ENCODE data around the gene PMF1.

Gene PMF1

DNA sequence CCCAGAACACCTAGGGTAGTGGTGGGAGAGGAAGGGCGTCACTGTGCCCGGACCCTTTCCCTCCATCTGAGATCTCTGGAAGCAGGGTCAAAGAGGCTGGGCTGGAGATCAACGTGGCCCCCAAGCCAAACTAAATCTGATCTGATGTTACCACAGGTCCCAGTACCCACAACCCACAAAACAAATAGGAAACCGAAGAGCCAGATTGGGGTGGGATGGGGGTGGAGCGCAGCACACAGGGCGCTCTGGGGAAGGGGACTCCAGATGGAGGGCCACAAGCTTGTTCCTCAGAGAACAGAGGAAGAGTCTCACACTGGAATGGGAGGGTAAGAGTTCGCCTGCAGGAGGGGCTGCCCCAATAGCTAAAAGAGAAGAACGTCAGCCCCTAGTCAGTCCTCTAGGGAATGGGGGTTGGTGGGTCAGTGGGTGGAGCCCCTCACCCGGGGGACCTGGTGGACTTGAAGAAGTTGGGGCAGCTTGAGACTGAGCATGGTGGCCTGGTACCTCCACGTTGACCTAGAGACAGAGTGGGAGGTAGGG, 33.5 kb downstream of the PMF1 start:
- TF ChIP-seq, protein P1, sequence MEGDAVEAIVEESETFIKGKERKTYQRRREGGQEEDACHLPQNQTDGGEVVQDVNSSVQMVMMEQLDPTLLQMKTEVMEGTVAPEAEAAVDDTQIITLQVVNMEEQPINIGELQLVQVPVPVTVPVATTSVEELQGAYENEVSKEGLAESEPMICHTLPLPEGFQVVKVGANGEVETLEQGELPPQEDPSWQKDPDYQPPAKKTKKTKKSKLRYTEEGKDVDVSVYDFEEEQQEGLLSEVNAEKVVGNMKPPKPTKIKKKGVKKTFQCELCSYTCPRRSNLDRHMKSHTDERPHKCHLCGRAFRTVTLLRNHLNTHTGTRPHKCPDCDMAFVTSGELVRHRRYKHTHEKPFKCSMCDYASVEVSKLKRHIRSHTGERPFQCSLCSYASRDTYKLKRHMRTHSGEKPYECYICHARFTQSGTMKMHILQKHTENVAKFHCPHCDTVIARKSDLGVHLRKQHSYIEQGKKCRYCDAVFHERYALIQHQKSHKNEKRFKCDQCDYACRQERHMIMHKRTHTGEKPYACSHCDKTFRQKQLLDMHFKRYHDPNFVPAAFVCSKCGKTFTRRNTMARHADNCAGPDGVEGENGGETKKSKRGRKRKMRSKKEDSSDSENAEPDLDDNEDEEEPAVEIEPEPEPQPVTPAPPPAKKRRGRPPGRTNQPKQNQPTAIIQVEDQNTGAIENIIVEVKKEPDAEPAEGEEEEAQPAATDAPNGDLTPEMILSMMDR (IDR thresholded peaks at IDR 0.05; ENCODE audit: low read length, missing control alignments), result no peak
- no peak overlapping the region for H3K4me3 ChIP-seq (replicated peaks; ENCODE audit: low read depth, low read length)
- DNase-seq (ENCODE audit: low read depth), result no peak

DNA sequence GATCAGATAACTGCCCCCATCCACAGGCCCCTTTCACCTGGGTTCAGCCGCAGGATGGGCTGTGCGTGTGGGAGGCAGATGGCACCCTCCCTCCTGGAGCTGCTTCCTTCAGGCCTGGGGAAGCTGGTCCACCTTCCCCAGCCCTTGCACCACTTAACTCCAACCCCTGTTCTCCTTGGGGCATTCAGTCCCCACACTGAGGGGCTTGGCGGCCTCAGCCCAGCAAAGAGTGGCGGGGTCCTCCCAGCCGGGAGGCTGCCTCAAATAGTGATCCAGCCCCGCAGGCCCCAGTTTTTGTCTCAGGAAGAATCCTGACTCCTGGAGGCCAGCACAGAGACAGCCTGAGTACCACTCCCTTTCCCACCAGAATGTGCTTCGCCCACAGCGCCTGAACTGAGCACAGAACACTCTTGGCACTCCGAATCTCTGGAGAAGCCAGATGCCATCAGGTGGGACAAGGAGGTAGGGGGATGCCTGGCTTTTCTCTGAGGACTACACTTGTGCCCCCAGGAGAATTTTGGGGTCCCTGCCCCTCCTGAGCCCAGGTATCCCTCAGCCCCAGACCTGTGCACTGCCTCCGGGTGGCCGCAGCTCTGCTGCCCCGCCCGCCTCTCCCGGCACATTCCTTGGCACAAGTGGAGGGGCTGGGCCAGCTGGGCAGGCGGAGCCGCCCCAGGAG, 34.1 kb downstream of the PMF1 start:
- DNase-seq (ENCODE audit: low read depth), result no peak
- TF ChIP-seq, protein P1 (IDR thresholded peaks at IDR 0.05; ENCODE audit: low read length, missing control alignments), result no peak
- H3K4me3 ChIP-seq (replicated peaks; ENCODE audit: low read depth, low read length), result no peak overlapping the region

DNA sequence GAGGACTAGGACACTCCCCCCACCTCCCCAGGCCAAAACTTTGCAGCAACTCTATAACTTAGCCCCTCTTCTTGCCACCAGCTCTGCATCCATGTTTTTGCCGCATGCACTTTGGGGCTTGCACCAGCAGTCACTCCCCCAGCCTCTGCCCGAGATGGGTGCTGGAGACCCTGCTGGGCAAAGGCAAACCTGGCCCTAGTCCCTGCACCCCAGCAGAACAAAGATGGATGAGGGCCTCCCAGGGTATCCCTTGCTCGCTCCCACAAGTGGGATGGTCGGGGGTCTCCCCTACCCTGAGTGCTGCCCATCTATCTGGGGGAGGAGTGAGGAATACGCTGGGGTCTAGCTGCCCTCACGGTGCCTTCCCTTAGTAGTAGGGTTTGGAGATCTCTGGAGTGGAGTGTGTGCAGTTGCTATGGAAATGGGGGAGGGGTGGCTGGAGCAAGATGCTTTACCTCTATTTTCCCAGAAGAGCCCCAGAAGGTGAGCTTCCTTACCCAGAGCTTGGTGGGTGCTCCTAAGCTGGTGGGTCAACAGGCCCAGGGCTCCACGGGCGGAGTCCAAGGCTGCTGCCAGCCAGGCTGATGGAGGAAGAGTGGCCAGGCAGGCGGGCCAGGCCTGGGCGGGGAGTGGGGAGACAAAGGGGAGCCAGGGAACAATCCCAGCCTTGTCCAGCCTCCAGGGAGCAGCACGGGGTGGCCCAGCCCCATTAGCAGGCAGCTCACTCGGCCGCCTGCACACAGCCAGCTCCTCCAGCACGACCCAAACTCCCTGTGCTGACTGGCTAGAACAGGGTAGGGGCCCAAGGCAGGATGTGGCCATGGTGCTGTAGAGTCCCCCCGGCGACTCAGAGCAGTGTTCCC, 34.9 kb downstream of the PMF1 start, which contains the start of gene PAQR6:
Gene PAQR6, minus strand, starts transcription at position 597 of the 863 bp plus-strand sequence. CDS start 1,325 bp downstream, outside the sequence.
- no peak within 1 kb of the TSS for H3K4me3 ChIP-seq (replicated peaks; ENCODE audit: low read depth, low read length)
- no peak for DNase-seq (ENCODE audit: low read depth)
- TF ChIP-seq, protein P1 (IDR thresholded peaks at IDR 0.05; ENCODE audit: low read length, missing control alignments), result no peak

DNA sequence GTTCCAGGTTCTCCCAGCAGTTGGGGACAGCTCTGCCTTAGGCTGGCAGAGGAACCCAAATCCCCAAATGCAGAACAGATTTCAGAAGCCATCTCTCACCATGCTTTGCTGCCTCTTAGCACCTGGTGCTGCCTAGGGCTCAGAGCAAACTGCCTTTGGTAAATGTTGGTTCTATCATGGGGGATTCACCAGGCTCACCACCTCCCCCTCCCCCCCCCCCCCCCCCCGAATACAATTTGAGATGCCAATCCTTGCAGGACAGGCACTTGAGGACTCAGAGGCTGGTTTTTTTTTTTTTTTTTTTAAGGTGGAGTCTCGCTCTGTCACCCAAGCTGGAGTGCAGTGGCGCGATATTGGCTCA, 35.5 kb downstream of the PMF1 start:
- H3K4me3 ChIP-seq (replicated peaks; ENCODE audit: low read depth, low read length), result no peak overlapping the region
- no peak for DNase-seq (ENCODE audit: low read depth)
- TF ChIP-seq, protein P1 (IDR thresholded peaks at IDR 0.05; ENCODE audit: low read length, missing control alignments), result no peak

DNA sequence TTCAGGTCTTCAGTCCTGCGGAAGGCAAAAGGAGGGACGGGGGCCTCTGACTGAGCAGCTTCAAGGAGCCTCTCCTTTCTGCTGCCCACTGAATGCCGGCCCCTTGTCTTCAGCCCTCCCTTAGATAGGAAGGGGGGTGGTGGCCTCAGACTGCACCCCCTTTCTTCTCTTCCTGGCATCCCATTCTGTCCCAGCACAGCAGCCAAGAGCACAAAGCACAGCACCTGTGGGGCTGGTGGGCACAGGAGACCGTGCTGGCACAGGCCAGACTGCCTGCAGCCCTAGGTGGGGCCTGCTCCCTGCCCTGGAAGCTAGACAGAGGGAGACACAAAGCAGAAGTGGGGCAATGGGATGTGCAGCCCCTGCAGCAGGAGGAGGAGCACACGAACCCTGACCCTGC, 36.8 kb downstream of the PMF1 start:
- no peak overlapping the region for H3K4me3 ChIP-seq (replicated peaks; ENCODE audit: low read depth, low read length)
- no peak for DNase-seq (ENCODE audit: low read depth)
- TF ChIP-seq, protein P1 (IDR thresholded peaks at IDR 0.05; ENCODE audit: low read length, missing control alignments), result no peak

DNA sequence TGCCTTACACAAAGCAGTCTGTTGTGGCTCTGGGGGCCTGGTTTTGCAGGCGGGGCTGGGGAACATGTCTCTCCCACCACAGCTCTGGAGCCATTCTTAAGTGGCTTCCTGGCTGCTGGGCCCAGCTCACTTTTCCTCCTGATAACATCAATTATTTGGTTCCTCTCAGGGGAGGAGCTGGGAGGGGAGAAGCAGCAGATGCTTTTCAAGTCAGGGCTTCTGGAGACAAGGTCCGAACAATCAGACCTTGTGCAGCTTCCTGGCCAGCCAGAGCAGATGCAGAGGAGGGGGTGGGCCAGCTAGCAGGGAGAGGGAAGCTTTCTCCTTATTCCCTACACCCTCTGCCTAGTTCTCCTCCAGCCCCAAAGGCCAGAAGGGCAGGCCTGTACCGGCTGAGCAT, 38.7 kb downstream of the PMF1 start:
- peak; percentile 35 for DNase-seq (ENCODE audit: low read depth)
- TF ChIP-seq, protein P1 (IDR thresholded peaks at IDR 0.05; ENCODE audit: low read length, missing control alignments), result no peak
- no peak overlapping the region for H3K4me3 ChIP-seq (replicated peaks; ENCODE audit: low read depth, low read length)

Data from fibroblast of pulmonary artery (primary cell).